Esophagus muscularis mucosa (tissue), 3 donors: ENCODE results near the gene C1orf21.

ENCODE experiments used
- POLR2A ChIP-seq: fragments of 450-650 bp; IDR thresholded peaks from one replicate; pipeline ENCODE4 v1.6.1; 2017; ENCODE audit warnings: antibody characterized with exemption, moderate library complexity, mild to moderate bottlenecking, low read depth
- TF ChIP-seq, protein P1 (sequence below), 3 experiments: fragments of 200-600 bp in 2 of 3; fragments of 450-650 bp in 1 of 3; sonication (generic) in 2 of 3; IDR thresholded peaks; one replicate each; pipeline ENCODE4 v1.5.1; 2017 to 2019; ENCODE audit warnings: antibody characterized with exemption in 3 of 3, mild to moderate bottlenecking in 2 of 3, moderate library complexity in 1 of 3

DNA sequence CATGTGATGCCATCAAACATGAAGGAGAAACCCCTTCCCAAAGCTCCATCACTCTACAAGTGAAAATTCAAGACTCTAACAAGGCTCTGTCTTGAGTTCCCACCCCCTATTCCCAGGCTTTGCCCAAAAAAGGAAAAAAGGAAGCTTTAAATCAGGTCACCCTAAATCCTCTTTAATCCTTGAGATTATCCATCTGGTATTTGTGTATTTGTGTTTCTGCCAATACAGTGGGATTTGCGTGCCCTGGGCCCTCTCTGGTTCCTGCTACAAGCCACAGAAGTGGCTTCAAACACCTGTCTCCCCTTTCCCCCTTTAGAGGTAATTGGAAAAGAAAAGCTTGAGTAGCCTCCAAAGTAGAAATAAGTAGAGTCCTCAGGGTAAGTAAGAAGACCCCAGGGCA lies 247.5 kb downstream of the C1orf21 start:
- TF ChIP-seq POLR2A: no peak
- TF ChIP-seq, protein P1, sequence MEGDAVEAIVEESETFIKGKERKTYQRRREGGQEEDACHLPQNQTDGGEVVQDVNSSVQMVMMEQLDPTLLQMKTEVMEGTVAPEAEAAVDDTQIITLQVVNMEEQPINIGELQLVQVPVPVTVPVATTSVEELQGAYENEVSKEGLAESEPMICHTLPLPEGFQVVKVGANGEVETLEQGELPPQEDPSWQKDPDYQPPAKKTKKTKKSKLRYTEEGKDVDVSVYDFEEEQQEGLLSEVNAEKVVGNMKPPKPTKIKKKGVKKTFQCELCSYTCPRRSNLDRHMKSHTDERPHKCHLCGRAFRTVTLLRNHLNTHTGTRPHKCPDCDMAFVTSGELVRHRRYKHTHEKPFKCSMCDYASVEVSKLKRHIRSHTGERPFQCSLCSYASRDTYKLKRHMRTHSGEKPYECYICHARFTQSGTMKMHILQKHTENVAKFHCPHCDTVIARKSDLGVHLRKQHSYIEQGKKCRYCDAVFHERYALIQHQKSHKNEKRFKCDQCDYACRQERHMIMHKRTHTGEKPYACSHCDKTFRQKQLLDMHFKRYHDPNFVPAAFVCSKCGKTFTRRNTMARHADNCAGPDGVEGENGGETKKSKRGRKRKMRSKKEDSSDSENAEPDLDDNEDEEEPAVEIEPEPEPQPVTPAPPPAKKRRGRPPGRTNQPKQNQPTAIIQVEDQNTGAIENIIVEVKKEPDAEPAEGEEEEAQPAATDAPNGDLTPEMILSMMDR (IDR thresholded peaks at IDR 0.05): no peak
